ENCODE measurements around the gene HIRIP3.

HIRIP3 gene

GRCh38 chr16:30030011-30030685 is 34.7 kb upstream of the HIRIP3 start:
- no peak for FAIRE-seq
- no peak for DNase-seq (ENCODE audit: insufficient read length, low spot score)
- TF ChIP-seq POLR2A (IDR thresholded peaks at IDR 0.05; ENCODE audit: low read depth, low read length) = no peak
- no peak for TF ChIP-seq POU2F2 (IDR thresholded peaks at IDR 0.05; ENCODE audit: low read depth, low read length)
- no peak for TF ChIP-seq SPI1 (IDR thresholded peaks at IDR 0.05; ENCODE audit: low read depth, low read length)
- TF ChIP-seq POLR2AphosphoS5 (IDR thresholded peaks at IDR 0.05; ENCODE audit: low read depth, low read length) = no peak
- TF ChIP-seq TAF1 (IDR thresholded peaks at IDR 0.05; ENCODE audit: low read depth, low read length) = no peak
- no peak for TF ChIP-seq PAX5 (IDR thresholded peaks at IDR 0.05; ENCODE audit: insufficient read depth, low read length, severe bottlenecking)

GRCh38 chr16:30028438-30029076 is 33.1 kb upstream of the HIRIP3 start:
- TF ChIP-seq POU2F2 (IDR thresholded peaks at IDR 0.05; ENCODE audit: low read depth, low read length) (no peak), PAX5 (IDR thresholded peaks at IDR 0.05; ENCODE audit: insufficient read depth, low read length, severe bottlenecking) (no peak), POLR2A (IDR thresholded peaks at IDR 0.05; ENCODE audit: low read depth, low read length) (no peak), POLR2AphosphoS5 (IDR thresholded peaks at IDR 0.05; ENCODE audit: low read depth, low read length) (no peak), TAF1 (IDR thresholded peaks at IDR 0.05; ENCODE audit: low read depth, low read length) (no peak), SPI1 (IDR thresholded peaks at IDR 0.05; ENCODE audit: low read depth, low read length) (no peak)
- no peak for FAIRE-seq
- no peak for DNase-seq (ENCODE audit: insufficient read length, low spot score)

- FAIRE-seq = no peak
- TF ChIP-seq TAF1 (IDR thresholded peaks at IDR 0.05; ENCODE audit: low read depth, low read length) (no peak), POU2F2 (IDR thresholded peaks at IDR 0.05; ENCODE audit: low read depth, low read length) (no peak), PAX5 (IDR thresholded peaks at IDR 0.05; ENCODE audit: insufficient read depth, low read length, severe bottlenecking) (no peak), SPI1 (IDR thresholded peaks at IDR 0.05; ENCODE audit: low read depth, low read length) (no peak), POLR2A (IDR thresholded peaks at IDR 0.05; ENCODE audit: low read depth, low read length) (no peak), POLR2AphosphoS5 (IDR thresholded peaks at IDR 0.05; ENCODE audit: low read depth, low read length) (no peak)
- no peak for DNase-seq (ENCODE audit: insufficient read length, low spot score)
These were observed 32.4 kb upstream of the HIRIP3 start for GRCh38 chr16:30027588-30028437.

- DNase-seq (ENCODE audit: insufficient read length, low spot score) = no peak
- no peak for FAIRE-seq
- no peak for TF ChIP-seq SPI1 (IDR thresholded peaks at IDR 0.05; ENCODE audit: low read depth, low read length)
- no peak for TF ChIP-seq TAF1 (IDR thresholded peaks at IDR 0.05; ENCODE audit: low read depth, low read length)
- no peak for TF ChIP-seq PAX5 (IDR thresholded peaks at IDR 0.05; ENCODE audit: insufficient read depth, low read length, severe bottlenecking)
- TF ChIP-seq POU2F2 (IDR thresholded peaks at IDR 0.05; ENCODE audit: low read depth, low read length) = no peak
- no peak for TF ChIP-seq POLR2AphosphoS5 (IDR thresholded peaks at IDR 0.05; ENCODE audit: low read depth, low read length)
- no peak for TF ChIP-seq POLR2A (IDR thresholded peaks at IDR 0.05; ENCODE audit: low read depth, low read length)
These were observed 31.0 kb upstream of the HIRIP3 start for GRCh38 chr16:30026449-30026848.

GRCh38 chr16:30025574-30025973 is 30.2 kb upstream of the HIRIP3 start:
- no peak for TF ChIP-seq POU2F2 (IDR thresholded peaks at IDR 0.05; ENCODE audit: low read depth, low read length)
- TF ChIP-seq POLR2AphosphoS5 (IDR thresholded peaks at IDR 0.05; ENCODE audit: low read depth, low read length) = no peak
- TF ChIP-seq TAF1 (IDR thresholded peaks at IDR 0.05; ENCODE audit: low read depth, low read length) = no peak
- no peak for TF ChIP-seq POLR2A (IDR thresholded peaks at IDR 0.05; ENCODE audit: low read depth, low read length)
- no peak for TF ChIP-seq PAX5 (IDR thresholded peaks at IDR 0.05; ENCODE audit: insufficient read depth, low read length, severe bottlenecking)
- TF ChIP-seq SPI1 (IDR thresholded peaks at IDR 0.05; ENCODE audit: low read depth, low read length) = no peak
- DNase-seq (ENCODE audit: insufficient read length, low spot score) = no peak
- no peak for FAIRE-seq

GRCh38 chr16:30025156-30025555 is 29.7 kb upstream of the HIRIP3 start:
- TF ChIP-seq POLR2AphosphoS5 (IDR thresholded peaks at IDR 0.05; ENCODE audit: low read depth, low read length) (no peak), POLR2A (IDR thresholded peaks at IDR 0.05; ENCODE audit: low read depth, low read length) (no peak), SPI1 (IDR thresholded peaks at IDR 0.05; ENCODE audit: low read depth, low read length) (no peak), PAX5 (IDR thresholded peaks at IDR 0.05; ENCODE audit: insufficient read depth, low read length, severe bottlenecking) (no peak), POU2F2 (IDR thresholded peaks at IDR 0.05; ENCODE audit: low read depth, low read length) (no peak), TAF1 (IDR thresholded peaks at IDR 0.05; ENCODE audit: low read depth, low read length) (no peak)
- DNase-seq (ENCODE audit: insufficient read length, low spot score) (no peak), FAIRE-seq (no peak)

GRCh38 chr16:30024451-30024850 is 29.0 kb upstream of the HIRIP3 start:
- no peak for TF ChIP-seq PAX5 (IDR thresholded peaks at IDR 0.05; ENCODE audit: insufficient read depth, low read length, severe bottlenecking)
- FAIRE-seq (no peak), DNase-seq (ENCODE audit: insufficient read length, low spot score) (no peak)

- no peak for DNase-seq (ENCODE audit: insufficient read length, low spot score)
- no peak for TF ChIP-seq TAF1 (IDR thresholded peaks at IDR 0.05; ENCODE audit: low read depth, low read length)
- TF ChIP-seq SPI1 (IDR thresholded peaks at IDR 0.05; ENCODE audit: low read depth, low read length) = no peak
- TF ChIP-seq PAX5 (IDR thresholded peaks at IDR 0.05; ENCODE audit: insufficient read depth, low read length, severe bottlenecking) = no peak
- no peak for TF ChIP-seq POLR2A (IDR thresholded peaks at IDR 0.05; ENCODE audit: low read depth, low read length)
- TF ChIP-seq POU2F2 (IDR thresholded peaks at IDR 0.05; ENCODE audit: low read depth, low read length) = no peak
- TF ChIP-seq POLR2AphosphoS5 (IDR thresholded peaks at IDR 0.05; ENCODE audit: low read depth, low read length) = no peak
- no peak for FAIRE-seq
These were observed 28.2 kb upstream of the HIRIP3 start for GRCh38 chr16:30023586-30023985.

GRCh38 chr16:30022887-30023286 is 27.5 kb upstream of the HIRIP3 start, which contains the start of gene C16orf92:
C16orf92 (plus strand) TSS chr16:30023198; CDS start chr16:30023341, 143 bp downstream.
- no peak for TF ChIP-seq POLR2AphosphoS5 (IDR thresholded peaks at IDR 0.05; ENCODE audit: low read depth, low read length)
- TF ChIP-seq SPI1 (IDR thresholded peaks at IDR 0.05; ENCODE audit: low read depth, low read length) = no peak
- no peak for TF ChIP-seq PAX5 (IDR thresholded peaks at IDR 0.05; ENCODE audit: insufficient read depth, low read length, severe bottlenecking)
- TF ChIP-seq POU2F2 (IDR thresholded peaks at IDR 0.05; ENCODE audit: low read depth, low read length) = no peak
- no peak for TF ChIP-seq TAF1 (IDR thresholded peaks at IDR 0.05; ENCODE audit: low read depth, low read length)
- TF ChIP-seq POLR2A (IDR thresholded peaks at IDR 0.05; ENCODE audit: low read depth, low read length) = no peak
- DNase-seq (ENCODE audit: insufficient read length, low spot score) (no peak), FAIRE-seq (no peak)
